HG03025 (cell line): ENCODE results near the gene COL9A2.

Source experiments
- ATAC-seq: cut with Tn5 transposase; IDR thresholded peaks from one replicate; pipeline ENCODE4 v1.9.1; 2021; ENCODE audit warnings: mild to moderate bottlenecking, moderate library complexity; ENCODE audit not compliant: unreplicated experiment, low FRiP score

COL9A2 gene

GRCh38 chr1:40305451-40305850 is 11.6 kb downstream of the COL9A2 start:
- ATAC-seq = no peak

GRCh38 chr1:40303790-40304189 is 13.3 kb downstream of the COL9A2 start:
- ATAC-seq = no peak

GRCh38 chr1:40303051-40303771 is 13.9 kb downstream of the COL9A2 start:
- ATAC-seq = no peak

- no peak for ATAC-seq
Measured at GRCh38 chr1:40302475-40302874, 14.6 kb downstream of the COL9A2 start.

GRCh38 chr1:40301541-40302299 is 15.4 kb downstream of the COL9A2 start:
- no peak for ATAC-seq

GRCh38 chr1:40301066-40301465 is 16.0 kb downstream of the COL9A2 start:
- no peak for ATAC-seq

- ATAC-seq = no peak
Measured at GRCh38 chr1:40300651-40301050, 16.4 kb downstream of the COL9A2 start.

GRCh38 chr1:40300249-40300567 is 16.9 kb downstream of the COL9A2 start:
- ATAC-seq = no peak

- no peak for ATAC-seq
Measured at GRCh38 chr1:40299366-40300248, 17.5 kb downstream of the COL9A2 start.

GRCh38 chr1:40291293-40291692 is 25.8 kb downstream of the COL9A2 start:
- no peak for ATAC-seq

- no peak for ATAC-seq
Measured at GRCh38 chr1:40281853-40282252, 35.2 kb downstream of the COL9A2 start.

GRCh38 chr1:40276122-40276521 is 41.0 kb downstream of the COL9A2 start:
- no peak for ATAC-seq

- no peak for ATAC-seq
Measured at GRCh38 chr1:40274331-40274730, 42.8 kb downstream of the COL9A2 start.

GRCh38 chr1:40273547-40274166 is 43.4 kb downstream of the COL9A2 start:
- no peak for ATAC-seq

GRCh38 chr1:40272653-40273213 is 44.4 kb downstream of the COL9A2 start:
- no peak for ATAC-seq

- ATAC-seq = no peak
Measured at GRCh38 chr1:40270152-40270834, 46.8 kb downstream of the COL9A2 start.

- no peak for ATAC-seq
Measured at GRCh38 chr1:40268211-40268610, 48.9 kb downstream of the COL9A2 start.

GRCh38 chr1:40267767-40268187 is 49.3 kb downstream of the COL9A2 start:
- ATAC-seq = no peak

- no peak for ATAC-seq
Measured at GRCh38 chr1:40266786-40267535, 50.1 kb downstream of the COL9A2 start.
